Measurements from ENCODE around the gene ITGBL1.

The ITGBL1 gene

GRCh38 chr13:101631395-101631794 is 178.9 kb downstream of the ITGBL1 start:
- H3K27me3 ChIP-seq (ENCODE audit: insufficient read depth, low read depth, severe bottlenecking): no peaks in the 10 kb centered on the region
- H3K4me3 ChIP-seq (ENCODE audit: low read depth, low read length): no peak overlapping the region
- H3K27ac ChIP-seq: no peak overlapping the region
- DNase-seq: no peak
- no peaks in the 10 kb centered on the region for H3K36me3 ChIP-seq
- H3K9me3 ChIP-seq (ENCODE audit: severe bottlenecking): no peaks in the 10 kb centered on the region
- TF ChIP-seq CTCF (IDR thresholded peaks at IDR 0.05; ENCODE audit: low read depth, low read length): no peak

GRCh38 chr13:101634142-101634541 is 181.7 kb downstream of the ITGBL1 start:
- TF ChIP-seq CTCF (IDR thresholded peaks at IDR 0.05; ENCODE audit: low read depth, low read length): no peak
- H3K9me3 ChIP-seq (ENCODE audit: severe bottlenecking): no peaks in the 10 kb centered on the region

GRCh38 chr13:101639711-101640110 is 187.2 kb downstream of the ITGBL1 start:
- Histone ChIP-seq H3K27ac (no peak overlapping the region), H3K9me3 (ENCODE audit: severe bottlenecking) (no peaks in the 10 kb centered on the region), H3K4me3 (ENCODE audit: low read depth, low read length) (no peak overlapping the region), H3K36me3 (no peaks in the 10 kb centered on the region), H3K27me3 (ENCODE audit: insufficient read depth, low read depth, severe bottlenecking) (no peaks in the 10 kb centered on the region)
- DNase-seq: no peak
- no peak for TF ChIP-seq CTCF (IDR thresholded peaks at IDR 0.05; ENCODE audit: low read depth, low read length)

More at GRCh38 chr13:101634142-101634541, 181.7 kb downstream of the ITGBL1 start:
- DNase-seq: no peak
- no peak overlapping the region for H3K27ac ChIP-seq
- H3K4me3 ChIP-seq (ENCODE audit: low read depth, low read length): no peak overlapping the region
- no peaks in the 10 kb centered on the region for H3K36me3 ChIP-seq
- H3K27me3 ChIP-seq (ENCODE audit: insufficient read depth, low read depth, severe bottlenecking): no peaks in the 10 kb centered on the region

- no peak for TF ChIP-seq CTCF (IDR thresholded peaks at IDR 0.05; ENCODE audit: low read depth, low read length)
- H3K27ac ChIP-seq: no peak overlapping the region
- DNase-seq: no peak
Measured at GRCh38 chr13:101640788-101641400, 188.4 kb downstream of the ITGBL1 start.

GRCh38 chr13:101645871-101646270 is 193.4 kb downstream of the ITGBL1 start:
- H3K27me3 ChIP-seq (ENCODE audit: insufficient read depth, low read depth, severe bottlenecking): no peaks in the 10 kb centered on the region

More at GRCh38 chr13:101640788-101641400, 188.4 kb downstream of the ITGBL1 start:
- Histone ChIP-seq H3K36me3 (no peaks in the 10 kb centered on the region), H3K4me3 (ENCODE audit: low read depth, low read length) (no peak overlapping the region), H3K9me3 (ENCODE audit: severe bottlenecking) (no peaks in the 10 kb centered on the region), H3K27me3 (ENCODE audit: insufficient read depth, low read depth, severe bottlenecking) (no peaks in the 10 kb centered on the region)

More at GRCh38 chr13:101645871-101646270, 193.4 kb downstream of the ITGBL1 start:
- no peak for DNase-seq
- H3K4me3 ChIP-seq (ENCODE audit: low read depth, low read length): no peak overlapping the region
- no peaks in the 10 kb centered on the region for H3K36me3 ChIP-seq
- no peaks in the 10 kb centered on the region for H3K9me3 ChIP-seq (ENCODE audit: severe bottlenecking)
- TF ChIP-seq CTCF (IDR thresholded peaks at IDR 0.05; ENCODE audit: low read depth, low read length): no peak
- no peak overlapping the region for H3K27ac ChIP-seq

Measured in WERI-Rb-1 (cell line).